Activated effector memory CD4-positive, alpha-beta T cell treated with Interleukin-2 at 50 U/mL for 16 hours (primary cell): ENCODE results near the gene PSMB1.

Experiments
- DNase-seq: peaks from one replicate; pipeline ENCODE4 v3.0.0-alpha.2; 2020

The PSMB1 gene

DNA sequence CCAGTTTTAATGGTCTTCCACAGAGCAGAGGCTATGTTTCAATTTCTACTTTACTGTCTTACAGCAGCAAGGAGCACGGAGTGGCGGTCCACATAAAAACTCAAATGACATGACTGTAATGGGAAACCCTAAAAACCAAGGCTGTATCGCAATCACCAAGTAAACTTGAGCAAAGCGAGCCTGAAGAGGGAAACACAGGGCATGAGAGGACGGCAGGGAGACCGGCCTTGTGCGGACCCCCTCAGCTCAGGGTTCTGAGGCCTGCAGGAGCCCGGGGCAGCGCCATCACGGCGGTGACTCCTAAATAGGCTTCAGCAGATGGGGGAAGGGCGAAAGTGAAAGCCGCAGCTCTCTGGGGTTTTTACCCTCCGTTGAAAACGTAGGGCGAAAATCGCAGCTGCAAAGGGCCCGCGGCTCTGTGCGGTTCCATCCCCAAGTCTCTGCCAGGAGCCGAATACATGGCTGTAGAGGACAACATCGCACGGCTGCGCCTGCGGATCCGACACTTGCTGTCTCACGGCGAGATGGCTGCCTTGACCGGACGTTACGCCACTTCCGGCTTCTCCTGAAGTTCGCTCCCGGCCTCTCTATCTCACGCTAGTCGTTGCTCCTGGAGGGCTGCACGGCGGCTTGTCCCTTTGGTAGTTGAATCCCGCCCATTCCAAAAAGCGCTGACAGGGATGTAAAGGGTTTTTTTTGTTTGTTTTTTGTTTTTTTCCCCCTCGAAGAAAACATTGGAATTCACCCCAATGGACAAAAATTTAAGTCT is at the start of gene PSMB1:
TSS of gene PSMB1 (minus strand) at position 543 of the 769 bp plus-strand sequence. CDS start at position 478, 65 bp downstream.
- peak; percentile 70 for DNase-seq

DNA sequence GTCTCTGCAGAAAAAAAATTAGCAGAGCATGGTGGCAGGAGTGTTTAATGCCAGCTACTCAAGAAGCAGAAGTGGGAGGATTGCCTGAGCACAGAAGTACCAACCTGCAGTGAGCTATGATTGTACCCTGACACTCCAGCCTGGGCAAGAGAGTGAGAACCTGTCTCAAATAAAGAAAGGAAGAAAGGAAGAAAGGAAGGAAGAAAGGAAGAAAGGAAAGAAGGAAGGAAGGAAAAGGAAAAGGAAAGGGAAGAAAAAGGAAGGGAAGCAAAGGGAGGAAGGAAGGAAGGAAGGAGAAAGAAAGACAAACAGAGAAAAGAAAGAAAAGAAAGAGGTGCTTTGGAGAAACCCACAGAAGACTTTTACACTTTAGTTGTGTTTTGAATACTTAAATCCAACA is 44.2 kb upstream of the PSMB1 start:
- DNase-seq = no peak

DNA sequence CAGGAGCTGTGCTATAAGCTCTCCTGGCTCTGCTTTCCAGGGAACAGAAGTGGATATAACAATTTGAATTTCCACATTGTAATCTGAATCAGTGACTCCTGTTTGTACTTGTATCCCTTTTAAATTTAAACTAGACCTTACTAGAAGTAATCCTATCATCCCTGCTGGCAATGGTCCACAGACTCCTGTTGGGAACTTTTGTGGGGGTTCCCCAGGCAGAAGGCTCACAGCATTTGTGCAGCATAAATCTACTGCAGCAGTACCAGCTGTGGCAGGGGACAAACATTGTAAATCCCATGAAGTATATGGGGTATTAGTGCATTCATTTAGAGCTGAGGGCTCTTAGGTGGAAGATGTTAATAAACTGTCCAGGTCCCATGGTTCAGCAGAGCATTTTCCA is 43.3 kb upstream of the PSMB1 start:
- no peak for DNase-seq

DNA sequence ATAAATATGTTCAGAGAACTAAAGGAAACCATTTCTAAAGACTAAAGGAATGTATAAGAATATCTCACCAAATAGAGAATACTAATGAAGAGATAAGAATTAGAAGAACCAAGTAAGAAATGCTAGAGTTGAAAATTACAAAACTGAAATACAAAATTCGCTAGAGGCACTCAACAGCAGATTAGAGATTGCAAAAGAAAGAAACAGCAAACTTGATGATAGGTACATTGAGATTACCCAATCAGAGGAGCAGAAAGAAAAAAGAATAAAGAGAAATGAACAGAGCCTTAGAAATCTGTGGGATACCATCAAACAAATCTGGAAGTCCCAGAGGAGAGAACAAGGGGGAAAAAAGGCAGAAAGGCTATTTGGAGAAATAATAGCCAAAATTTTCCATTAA is 37.6 kb upstream of the PSMB1 start:
- no peak for DNase-seq

DNA sequence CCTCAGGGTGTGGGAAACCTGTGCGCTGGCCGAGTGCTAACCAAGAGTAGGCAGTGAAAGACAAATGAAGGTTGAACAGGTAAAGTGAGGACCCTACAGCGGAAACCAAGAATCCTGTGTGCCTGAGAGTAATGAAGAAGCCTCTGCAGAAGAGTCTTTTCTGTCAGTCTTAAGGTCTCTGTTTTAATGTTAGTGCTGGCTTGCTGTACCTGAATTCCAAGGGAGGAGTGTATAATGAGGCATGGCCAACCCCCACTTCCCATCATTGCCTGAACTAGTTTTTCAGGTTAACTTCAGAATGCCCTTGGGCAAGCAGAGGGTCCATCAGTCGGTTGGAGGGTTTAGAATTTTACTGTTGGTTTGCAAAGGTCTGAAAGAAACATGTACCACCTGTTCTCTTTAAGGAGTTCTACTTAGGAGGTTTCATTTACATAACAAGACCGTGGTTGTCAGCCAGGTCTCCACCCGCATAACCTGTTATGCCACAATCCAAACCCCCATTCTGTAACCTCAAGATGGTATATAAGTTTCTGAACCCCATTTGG is 31.9 kb upstream of the PSMB1 start:
- DNase-seq = no peak

DNA sequence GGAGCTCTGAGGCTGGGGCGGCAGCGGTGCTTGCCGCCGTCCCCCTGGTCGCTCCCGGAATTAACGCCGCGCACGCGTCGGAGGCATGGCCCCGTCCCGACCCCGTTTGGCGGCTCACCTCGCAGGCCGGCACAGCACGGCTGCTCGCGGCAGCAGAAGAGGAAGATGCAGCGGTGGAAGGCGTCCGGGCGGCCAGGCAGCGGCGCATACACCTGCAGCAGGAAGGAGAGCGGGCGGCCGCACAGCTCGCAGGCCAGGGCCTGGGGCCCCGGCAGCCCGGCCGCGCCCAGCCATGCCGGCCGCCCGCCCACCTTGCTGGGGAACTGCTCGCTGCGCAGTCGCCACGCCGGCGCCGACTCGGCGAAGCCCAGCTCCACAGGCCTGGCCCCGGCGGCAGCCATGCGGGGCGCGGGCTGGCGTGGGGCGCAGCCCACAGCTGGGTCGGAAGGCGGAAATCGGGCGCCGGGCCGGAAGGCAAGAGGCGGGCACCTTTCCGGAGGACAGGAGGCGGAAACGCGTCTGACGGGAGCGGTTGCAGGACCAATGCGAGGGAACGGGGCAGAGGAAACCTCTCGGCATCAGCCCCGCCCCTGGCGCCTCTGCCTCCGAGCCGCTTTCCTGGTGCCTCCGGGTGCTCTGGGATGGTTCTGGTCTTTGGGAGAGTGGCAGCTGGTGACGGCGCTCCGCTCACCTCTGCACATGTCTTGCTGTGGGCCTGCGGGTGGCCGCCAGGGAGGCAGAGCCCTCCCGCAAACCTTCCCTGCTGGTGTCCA is 31.3 kb upstream of the PSMB1 start, which contains the start of gene PDCD2:
TSS of gene PDCD2 (minus strand) at position 457 of the 773 bp plus-strand sequence. CDS start at position 401, 56 bp downstream.
- peak; percentile 88 for DNase-seq

DNA sequence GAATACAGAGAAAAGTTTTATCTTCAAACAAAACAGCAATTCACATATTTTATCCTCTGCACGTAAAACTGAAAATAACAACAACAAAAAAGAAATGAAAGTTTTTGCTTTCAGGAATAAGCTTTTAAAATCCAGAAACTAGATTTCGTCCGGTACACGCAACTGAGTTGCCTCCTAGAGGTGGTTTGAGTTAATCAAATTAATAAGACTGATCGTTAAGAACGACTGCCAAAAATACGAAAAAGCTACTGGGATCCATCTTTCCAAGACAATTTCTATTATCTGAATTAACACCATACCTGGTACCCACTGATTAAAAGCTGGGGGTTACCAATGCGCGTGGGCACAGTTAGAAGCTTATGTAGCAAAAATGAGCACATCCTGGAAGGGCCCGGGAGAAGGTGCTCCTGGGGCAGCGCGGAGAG is 30.7 kb upstream of the PSMB1 start:
- no peak for DNase-seq

GRCh38 chr6:170578909-170579308 is 25.8 kb upstream of the PSMB1 start:
- no peak for DNase-seq

DNA sequence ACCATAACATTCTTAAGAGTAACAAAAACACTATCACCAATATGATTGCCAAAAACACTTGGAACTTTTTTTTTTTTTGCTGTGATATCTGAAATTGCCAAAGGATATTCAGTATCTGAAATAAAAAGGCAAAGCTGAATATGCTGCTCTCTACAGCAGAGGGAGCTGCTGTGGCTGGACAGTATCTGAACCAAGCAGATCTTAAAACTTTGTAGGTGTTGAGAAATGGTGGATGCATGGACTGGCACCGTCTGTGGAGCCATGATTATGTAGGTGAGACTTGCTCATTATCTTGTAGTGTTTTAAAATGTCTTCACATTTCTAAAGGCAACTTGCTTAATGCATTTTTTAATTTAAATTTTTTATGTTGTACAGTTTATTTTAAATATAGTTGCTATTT is 22.1 kb upstream of the PSMB1 start:
- no peak for DNase-seq

GRCh38 chr6:170572704-170573466 is 19.8 kb upstream of the PSMB1 start:
- no peak for DNase-seq

- DNase-seq = no peak
Measured at GRCh38 chr6:170564936-170565530, 11.9 kb upstream of the PSMB1 start.

DNA sequence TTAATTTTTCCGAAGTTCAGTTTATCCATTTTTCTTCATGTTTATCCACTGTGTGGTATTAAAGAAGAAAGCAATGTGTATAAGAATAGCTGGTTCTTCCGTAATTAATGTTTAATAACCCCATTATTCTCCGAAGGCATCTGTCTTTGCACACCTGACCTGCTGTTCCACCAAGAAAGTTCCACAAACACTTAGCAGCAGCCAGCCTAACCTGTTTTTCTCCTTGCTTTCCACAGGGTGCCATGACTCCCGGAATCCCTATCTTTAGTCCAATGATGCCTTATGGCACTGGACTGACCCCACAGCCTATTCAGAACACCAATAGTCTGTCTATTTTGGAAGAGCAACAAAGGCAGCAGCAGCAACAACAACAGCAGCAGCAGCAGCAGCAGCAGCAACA is 8.4 kb upstream of the PSMB1 start:
- DNase-seq = no peak

GRCh38 chr6:170555305-170555704 is 2.2 kb upstream of the PSMB1 start:
- DNase-seq = no peak

- no peak for DNase-seq
Measured at GRCh38 chr6:170554796-170555137, 1.7 kb upstream of the PSMB1 start.

DNA sequence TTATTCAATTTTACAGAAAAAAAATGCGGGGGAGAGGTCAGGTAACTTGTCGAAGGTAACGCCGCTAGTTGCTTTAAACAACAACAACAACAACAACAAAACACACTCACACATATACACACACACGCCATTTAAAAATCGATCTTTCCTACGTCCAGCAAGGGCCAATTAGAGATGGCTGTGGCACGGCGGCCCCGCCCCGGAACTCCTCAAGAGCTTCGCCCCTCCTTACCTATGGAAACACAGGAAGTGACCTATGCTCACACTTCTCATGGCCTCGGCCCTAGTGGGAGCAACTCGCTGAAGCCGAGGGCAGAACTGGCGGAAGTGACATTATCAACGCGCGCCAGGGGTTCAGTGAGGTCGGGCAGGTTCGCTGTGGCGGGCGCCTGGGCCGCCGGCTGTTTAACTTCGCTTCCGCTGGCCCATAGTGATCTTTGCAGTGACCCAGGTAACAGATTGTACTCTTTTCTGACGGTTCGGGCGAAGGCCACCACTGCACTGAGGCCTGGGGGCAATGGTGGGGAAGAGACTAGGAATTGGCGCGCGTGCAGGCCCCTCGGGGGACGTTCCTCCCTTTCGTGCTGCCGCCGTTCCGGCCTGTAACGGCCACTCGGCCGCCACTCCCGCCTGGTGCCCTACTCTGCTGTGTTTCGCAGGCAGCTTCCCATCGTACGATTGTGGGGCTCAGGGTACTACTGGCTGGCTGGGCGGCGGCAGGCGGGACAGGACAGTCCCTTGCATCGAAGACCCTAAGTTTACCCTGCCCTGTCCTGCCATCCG is 1.1 kb upstream of the PSMB1 start, which contains the start of gene TBP:
TSS of gene TBP (plus strand) at position 357 of the 783 bp plus-strand sequence. CDS start 2,661 bp downstream, outside the sequence.
- peak; percentile 95 for DNase-seq

GRCh38 chr6:170553534-170554012 is 466 bp upstream of the PSMB1 start:
- no peak for DNase-seq

DNA sequence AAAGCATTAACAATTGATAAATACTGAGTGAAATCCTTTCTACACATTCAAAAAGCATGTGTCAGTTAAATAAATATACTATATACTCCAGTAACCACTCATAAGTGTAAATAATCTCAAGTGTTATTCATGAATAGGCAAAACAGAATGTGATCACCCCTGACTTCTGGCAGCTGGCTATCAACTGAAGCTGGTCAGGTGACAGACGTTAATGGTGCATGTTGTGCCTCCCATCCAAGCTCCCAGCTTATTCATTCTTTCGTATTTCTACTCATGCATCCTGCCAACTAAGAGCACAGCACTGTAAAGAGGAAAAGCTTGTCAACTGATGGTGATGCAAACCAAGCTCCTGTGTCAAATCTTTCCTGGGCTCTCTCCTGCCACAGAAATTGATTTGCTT is 7.7 kb downstream of the PSMB1 start:
- no peak for DNase-seq

GRCh38 chr6:170542031-170542719 is 10.9 kb downstream of the PSMB1 start:
- no peak for DNase-seq

GRCh38 chr6:170537329-170537728 is 15.8 kb downstream of the PSMB1 start:
- DNase-seq = no peak

DNA sequence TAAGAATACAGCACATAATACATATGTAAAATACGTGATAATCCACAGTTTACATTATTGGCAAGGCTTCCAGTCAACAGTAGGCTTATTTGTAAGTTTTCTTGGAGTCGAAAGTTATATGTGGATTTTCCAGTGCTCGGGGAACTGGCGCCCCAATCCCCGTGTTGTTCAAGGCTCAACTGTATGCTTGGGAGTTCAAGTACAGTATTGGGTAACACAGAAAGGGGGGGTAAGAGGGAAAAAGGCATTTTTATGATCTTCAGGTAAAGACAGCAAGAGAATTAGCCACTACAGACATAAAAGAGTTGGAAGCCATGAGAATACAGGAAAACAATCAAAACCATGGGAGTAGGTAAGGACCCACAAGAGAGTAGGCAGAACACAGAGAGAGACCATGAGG is 16.4 kb downstream of the PSMB1 start:
- DNase-seq = no peak

DNA sequence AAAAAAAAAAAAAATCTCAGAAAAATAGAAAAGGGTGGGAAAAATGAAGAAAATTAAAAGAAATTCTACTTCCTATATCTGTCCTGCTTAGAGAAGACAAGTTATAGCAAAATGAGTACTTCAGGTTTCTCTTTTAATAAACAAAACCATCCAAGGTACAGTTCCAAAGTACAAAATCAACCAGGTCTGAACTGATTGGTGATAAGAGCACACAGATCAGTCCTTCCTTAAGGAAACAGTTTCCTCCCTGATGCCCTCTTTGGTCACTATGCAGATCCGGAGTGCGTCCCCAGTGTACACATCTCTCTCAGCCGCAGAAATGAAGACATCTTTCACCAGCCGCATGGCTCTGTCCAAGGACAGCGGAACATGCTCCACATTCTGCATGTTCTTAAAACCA is 18.1 kb downstream of the PSMB1 start:
- no peak for DNase-seq
